MM.1S (cell line): Measurements from ENCODE around the gene ZNF430.

Experiments
- CTCF ChIP-seq: fragments of 300-600 bp; sonication (generic); IDR thresholded peaks from 2 replicates; pipeline ENCODE4 v1.5.1; 2016; ENCODE audit warnings: antibody characterized with exemption, low read length, mixed read lengths
- EZH2 ChIP-seq: fragments of 300-600 bp; sonication (generic); optimal IDR thresholded peaks from 2 replicates; pipeline ENCODE3; 2017; ENCODE audit warnings: low read depth, mild to moderate bottlenecking, antibody characterized with exemption, low read length, mixed read lengths
- EZH2phosphoT487 ChIP-seq: fragments of 300-600 bp; sonication (generic); IDR thresholded peaks from 2 replicates; pipeline ENCODE4 v1.6.1; 2018; ENCODE audit warnings: antibody characterized with exemption, low read length

DNA sequence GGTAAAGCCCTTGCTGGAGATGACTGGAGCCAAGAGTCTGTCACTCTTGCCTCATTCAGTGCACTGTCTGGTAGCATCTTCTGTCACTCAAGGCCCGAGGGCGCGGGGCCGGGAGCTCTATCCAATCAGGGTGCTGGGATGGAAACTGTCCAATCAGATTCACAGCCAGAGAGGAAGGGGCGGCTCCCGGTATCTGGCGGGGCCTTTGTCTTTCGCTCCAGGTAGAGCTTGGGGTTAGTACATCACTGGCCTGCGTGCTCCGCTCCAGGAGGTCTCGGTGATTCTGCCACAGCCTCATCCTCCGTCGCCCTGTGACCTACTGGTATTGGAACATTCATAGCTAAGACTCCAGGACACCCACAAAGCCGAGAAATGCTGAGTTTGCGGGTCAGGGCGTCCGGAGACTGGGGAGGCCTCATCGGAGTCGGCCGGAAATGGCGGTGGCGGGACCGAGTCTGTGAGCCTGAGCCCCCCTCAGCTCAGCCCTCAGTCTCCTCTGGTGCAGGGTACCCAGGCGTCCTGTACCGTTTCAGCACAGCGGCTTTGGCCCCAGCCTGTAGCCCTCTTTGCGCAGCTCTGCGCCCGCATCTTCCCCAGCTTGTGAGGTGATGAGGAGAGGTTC lies 20.6 kb upstream of the ZNF430 start:
- TF ChIP-seq CTCF (no peak), EZH2 (no peak), EZH2phosphoT487 (no peak)
